ENCODE results near the gene FAM228B. TPM values are rescaled to one million over a fixed set of nuclear protein-coding genes. Genes with fewer than 3 reads are reported as not detected.

The FAM228B gene
- polyA plus RNA-seq, 1 donor (not counting 4 experiments of a cell fraction or from before 2014, with no cell fraction given): 2.0 TPM

DNA sequence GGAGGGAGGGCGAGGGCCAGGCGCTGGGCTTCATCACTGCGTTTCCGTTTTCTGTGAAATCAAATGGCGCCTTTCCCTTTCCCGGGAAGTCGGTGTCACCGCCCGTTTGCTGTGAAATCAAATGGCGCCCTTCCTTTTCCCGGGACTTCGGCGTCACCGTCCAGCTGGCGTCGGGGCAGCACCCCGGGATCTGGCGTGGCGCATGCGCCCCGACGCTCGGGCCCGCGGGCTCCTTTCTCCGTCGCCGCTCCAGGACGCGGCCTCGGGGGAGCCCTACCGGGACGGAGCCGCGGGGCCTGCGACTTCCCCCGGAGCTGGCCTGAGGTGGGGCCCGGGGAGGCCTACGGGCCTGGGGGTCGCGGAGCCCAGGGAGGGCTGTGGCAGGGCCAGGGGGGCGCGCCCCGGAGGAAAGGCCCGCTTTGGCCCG, 51.6 kb downstream of the FAM228B start, which contains the start of gene FAM228A:
TSS of gene FAM228A (plus strand) at position 203 of the 427 bp plus-strand sequence. CDS start 428 bp downstream, outside the sequence.
- peak within 1 kb of the TSS; percentile 55 for H3K4me2 ChIP-seq (ENCODE audit: control insufficient read depth, extremely low read depth, insufficient read depth, low read depth, low read length)
- no peaks in the 10 kb centered on the region for H4K20me1 ChIP-seq (ENCODE audit: control insufficient read depth, extremely low read depth, insufficient read depth, low read length)
- peaks cover 10% of the 10 kb centered on the region for H3K27me3 ChIP-seq (ENCODE audit: control insufficient read depth, extremely low read depth, insufficient read depth, low read length)
- no peaks in the 10 kb centered on the region for H3K9me3 ChIP-seq (ENCODE audit: control insufficient read depth, low read depth, low read length)
- no peak for TF ChIP-seq EZH2 (IDR thresholded peaks at IDR 0.05; ENCODE audit: low read length)
- TF ChIP-seq, protein P1, sequence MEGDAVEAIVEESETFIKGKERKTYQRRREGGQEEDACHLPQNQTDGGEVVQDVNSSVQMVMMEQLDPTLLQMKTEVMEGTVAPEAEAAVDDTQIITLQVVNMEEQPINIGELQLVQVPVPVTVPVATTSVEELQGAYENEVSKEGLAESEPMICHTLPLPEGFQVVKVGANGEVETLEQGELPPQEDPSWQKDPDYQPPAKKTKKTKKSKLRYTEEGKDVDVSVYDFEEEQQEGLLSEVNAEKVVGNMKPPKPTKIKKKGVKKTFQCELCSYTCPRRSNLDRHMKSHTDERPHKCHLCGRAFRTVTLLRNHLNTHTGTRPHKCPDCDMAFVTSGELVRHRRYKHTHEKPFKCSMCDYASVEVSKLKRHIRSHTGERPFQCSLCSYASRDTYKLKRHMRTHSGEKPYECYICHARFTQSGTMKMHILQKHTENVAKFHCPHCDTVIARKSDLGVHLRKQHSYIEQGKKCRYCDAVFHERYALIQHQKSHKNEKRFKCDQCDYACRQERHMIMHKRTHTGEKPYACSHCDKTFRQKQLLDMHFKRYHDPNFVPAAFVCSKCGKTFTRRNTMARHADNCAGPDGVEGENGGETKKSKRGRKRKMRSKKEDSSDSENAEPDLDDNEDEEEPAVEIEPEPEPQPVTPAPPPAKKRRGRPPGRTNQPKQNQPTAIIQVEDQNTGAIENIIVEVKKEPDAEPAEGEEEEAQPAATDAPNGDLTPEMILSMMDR (optimal IDR thresholded peaks at IDR 0.05 in 1 of 3, IDR thresholded peaks at IDR 0.05 in 1 of 3, conservative IDR thresholded peaks at IDR 0.05 in 1 of 3; ENCODE audit: extremely low read depth in 1 of 3, insufficient read depth in 2 of 3, low read length in 3 of 3): no peak
- no peak within 1 kb of the TSS for H3K9ac ChIP-seq (ENCODE audit: control insufficient read depth, extremely low read depth, insufficient read depth, low read length)
- no peak for FAIRE-seq
- H3K36me3 ChIP-seq (ENCODE audit: control insufficient read depth in 2 of 2, extremely low read depth in 1 of 2, insufficient read depth in 2 of 2, low read length in 2 of 2): no peaks in the 10 kb centered on the region
- H2AFZ ChIP-seq (ENCODE audit: control insufficient read depth, low read length): no peak within 1 kb of the TSS
- dilution Hi-C loops (cut with MboI; ENCODE audit: extremely low pct_ligation_motif_present, low sequenced_read_pairs): no loop called here
- no peak within 1 kb of the TSS for H3K27ac ChIP-seq (ENCODE audit: control insufficient read depth, insufficient read depth, low read length)
- no peaks in the 10 kb centered on the region for H3K9me1 ChIP-seq (ENCODE audit: control insufficient read depth, extremely low read depth, insufficient read depth, low read length)
- H3K4me3 ChIP-seq (ENCODE audit: control insufficient read depth in 2 of 3, extremely low read depth in 1 of 3, insufficient read depth in 2 of 3, low read depth in 1 of 3, low read length in 3 of 3): peak within 1 kb of the TSS in 1 of 3 experiments; percentile 29
- no peaks in the 10 kb centered on the region for H3K79me2 ChIP-seq (ENCODE audit: control insufficient read depth, insufficient read depth, low read length)
- no peak for DNase-seq (ENCODE audit: low read depth, low spot score)
- no peaks in the 10 kb centered on the region for H3K4me1 ChIP-seq (ENCODE audit: control insufficient read depth, extremely low read depth, insufficient read depth, low read length)

DNA sequence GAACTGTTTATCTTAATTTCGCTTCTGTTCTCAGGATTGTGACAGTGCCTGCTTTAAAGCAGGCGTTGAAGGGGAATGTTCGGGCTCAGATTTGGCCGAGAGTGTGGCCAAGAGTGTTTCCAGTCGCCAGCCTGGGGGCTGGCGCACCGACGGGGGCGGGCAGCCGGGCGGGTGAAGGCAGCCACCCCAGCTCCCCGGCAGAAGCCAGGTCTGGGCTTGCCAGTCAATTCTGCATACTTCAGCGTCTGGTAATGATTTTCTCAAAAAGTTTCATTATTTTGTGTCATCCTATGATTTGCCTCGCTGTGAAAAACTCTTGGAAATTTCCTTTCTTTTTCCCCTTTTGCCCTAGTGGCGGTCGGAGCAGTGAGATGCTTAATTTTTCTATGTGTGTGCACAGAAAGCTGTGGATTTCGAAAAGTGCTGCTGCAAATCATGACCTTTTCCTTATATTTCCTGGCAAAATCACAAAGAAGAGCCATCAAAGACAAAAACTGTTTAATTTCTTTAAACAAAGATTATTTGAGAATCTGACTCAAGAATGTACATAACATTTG, 52.4 kb downstream of the FAM228B start:
- no peaks in the 10 kb centered on the region for H3K79me2 ChIP-seq (ENCODE audit: control insufficient read depth, insufficient read depth, low read length)
- H3K27me3 ChIP-seq (ENCODE audit: control insufficient read depth, extremely low read depth, insufficient read depth, low read length): peaks cover 10% of the 10 kb centered on the region
- H3K4me3 ChIP-seq (ENCODE audit: control insufficient read depth in 2 of 3, extremely low read depth in 1 of 3, insufficient read depth in 2 of 3, low read depth in 1 of 3, low read length in 3 of 3): peak overlapping the region in 1 of 3 experiments; percentile 29
- H3K9me3 ChIP-seq (ENCODE audit: control insufficient read depth, low read depth, low read length): no peaks in the 10 kb centered on the region
- H4K20me1 ChIP-seq (ENCODE audit: control insufficient read depth, extremely low read depth, insufficient read depth, low read length): no peaks in the 10 kb centered on the region
- no peak for DNase-seq (ENCODE audit: low read depth, low spot score)
- H3K4me2 ChIP-seq (ENCODE audit: control insufficient read depth, extremely low read depth, insufficient read depth, low read depth, low read length): peak overlapping the region; percentile 55
- TF ChIP-seq, protein P1 (optimal IDR thresholded peaks at IDR 0.05 in 1 of 3, IDR thresholded peaks at IDR 0.05 in 1 of 3, conservative IDR thresholded peaks at IDR 0.05 in 1 of 3; ENCODE audit: extremely low read depth in 1 of 3, insufficient read depth in 2 of 3, low read length in 3 of 3): no peak
- TF ChIP-seq EZH2 (IDR thresholded peaks at IDR 0.05; ENCODE audit: low read length): no peak
- H3K4me1 ChIP-seq (ENCODE audit: control insufficient read depth, extremely low read depth, insufficient read depth, low read length): no peaks in the 10 kb centered on the region
- no peaks in the 10 kb centered on the region for H3K36me3 ChIP-seq (ENCODE audit: control insufficient read depth in 2 of 2, extremely low read depth in 1 of 2, insufficient read depth in 2 of 2, low read length in 2 of 2)
- dilution Hi-C loops (cut with MboI; ENCODE audit: extremely low pct_ligation_motif_present, low sequenced_read_pairs): no loop called here
- H3K27ac ChIP-seq (ENCODE audit: control insufficient read depth, insufficient read depth, low read length): no peak overlapping the region
- peak; percentile 13 for FAIRE-seq
- H3K9ac ChIP-seq (ENCODE audit: control insufficient read depth, extremely low read depth, insufficient read depth, low read length): no peak overlapping the region
- no peak overlapping the region for H2AFZ ChIP-seq (ENCODE audit: control insufficient read depth, low read length)
- H3K9me1 ChIP-seq (ENCODE audit: control insufficient read depth, extremely low read depth, insufficient read depth, low read length): no peaks in the 10 kb centered on the region

Data from keratinocyte (primary cell).